A549 (cell line): ENCODE data around the gene SGCA. TPM values are rescaled to one million over a fixed set of nuclear protein-coding genes. Genes with fewer than 3 reads are reported as not detected.

Source experiments
- ATAC-seq, 2 experiments: fragments of 200-7000 bp in 1 of 2; fragments of >200 bp in 1 of 2; cut with Nextera tagmentation in 1 of 2; cut with Tn5 transposase in 1 of 2; 3 replicates each; pipeline versions ENCODE4 v1.8.0 to v1.9.1; 2018 to 2020; ENCODE audit warnings: mild to moderate bottlenecking in 1 of 2, moderate library complexity in 1 of 2
- CTCF ChIA-PET: fragments of 300-600 bp; sonication (Branson Sonifier 250); formaldehyde crosslinking; extraction: SDS; loops from one replicate; lab custom pipeline; 2021; ENCODE audit warnings: antibody characterized with exemption, inconsistent platforms; lab: Yijun Ruan, JAX
- POLR2A ChIA-PET: fragments of 350-600 bp; formaldehyde crosslinking; extraction: SDS; loops from one replicate; lab custom pipeline; 2021; ENCODE audit warnings: antibody characterized with exemption, inconsistent platforms; lab: Yijun Ruan, JAX
- DNase-seq, 2 experiments: peaks; one replicate each; pipeline versions ENCODE4 v3.0.0 to v3.0.0-alpha.2; 2011 to 2016; ENCODE audit warnings: low read depth in 1 of 2, low spot score in 1 of 2
- FAIRE-seq: peaks from 2 replicates; lab custom pipeline; 2011; peaks lifted over from hg19 to GRCh38; lab: Jason Lieb, UNC
- H3K27ac ChIP-seq, 2 experiments: fragments of >200 bp; sonication (Bioruptor Twin); formaldehyde crosslinking; 3 replicates each; pipeline ENCODE4 v1.5.1; 2016 to 2017
- H3K4me1 ChIP-seq: fragments of >200 bp; sonication (Bioruptor Twin); formaldehyde crosslinking; 3 replicates; pipeline ENCODE4 v1.6.1; 2016
- H3K4me2 ChIP-seq: fragments of >200 bp; sonication (Bioruptor Twin); formaldehyde crosslinking; 3 replicates; pipeline ENCODE4 v1.6.1; 2016
- H3K4me3 ChIP-seq: fragments of >200 bp; sonication (Bioruptor Twin); formaldehyde crosslinking; 3 replicates; pipeline ENCODE4 v1.5.1; 2016
- H3K9me3 ChIP-seq: fragments of >200 bp; sonication (Bioruptor Twin); formaldehyde crosslinking; 3 replicates; pipeline ENCODE4 v1.6.1; 2016
- BHLHE40 ChIP-seq: IDR thresholded peaks from 2 replicates; pipeline ENCODE4 v1.6.1; 2012; ENCODE audit warnings: low read depth, low read length, inconsistent platforms
- CBX8 ChIP-seq: fragments of 200-600 bp; sonication (generic); IDR thresholded peaks from 2 replicates; pipeline ENCODE4 v1.6.1; 2016
- CHD2 ChIP-seq: fragments of 150-350 bp; IDR thresholded peaks from 2 replicates; pipeline ENCODE4 v1.6.1; 2014; ENCODE audit warnings: low read length; ENCODE audit not compliant: partially characterized antibody
- EHF ChIP-seq: fragments of 250-450 bp; sonication (Bioruptor Pico); IDR thresholded peaks from 2 replicates; pipeline ENCODE4 v1.5.0; 2020; ENCODE audit warnings: mild to moderate bottlenecking
- EP300 ChIP-seq, 2 experiments: fragments of >200 bp; sonication (Bioruptor Twin); formaldehyde crosslinking; IDR thresholded peaks; 2 replicates in 1 of 2; 3 replicates in 1 of 2; pipeline ENCODE4 v1.6.1; 2016 to 2017
- FOSB ChIP-seq: fragments of 250-450 bp; sonication (Bioruptor Pico); IDR thresholded peaks from 2 replicates; pipeline ENCODE4 v1.5.0; 2020; ENCODE audit warnings: mild to moderate bottlenecking, moderate library complexity
- FOSL2 ChIP-seq, 2 experiments: fragments of 450-650 bp in 1 of 2; fragments of >200 bp in 1 of 2; sonication (Bioruptor Twin) in 1 of 2; formaldehyde crosslinking; IDR thresholded peaks; 2 replicates each; pipeline versions ENCODE4 v1.5.0 to v1.6.1; 2016 to 2020; ENCODE audit warnings: mild to moderate bottlenecking in 1 of 2, moderate library complexity in 1 of 2
- GATA3 ChIP-seq: IDR thresholded peaks from 2 replicates; pipeline ENCODE4 v1.6.1; 2012; ENCODE audit warnings: borderline replicate concordance
- HDAC2 ChIP-seq: fragments of 200-600 bp; sonication (generic); IDR thresholded peaks from 2 replicates; pipeline ENCODE4 v1.6.1; 2016
- HEYL ChIP-seq: fragments of 250-450 bp; sonication (Bioruptor Pico); IDR thresholded peaks from 2 replicates; pipeline ENCODE4 v1.8.0; 2021; ENCODE audit warnings: mild to moderate bottlenecking, moderate library complexity
- HOXA7 ChIP-seq: fragments of 250-450 bp; sonication (Bioruptor Pico); IDR thresholded peaks from 2 replicates; pipeline ENCODE4 v1.5.0; 2020; ENCODE audit warnings: mild to moderate bottlenecking, moderate library complexity
- JUN ChIP-seq, 2 experiments: fragments of >200 bp; sonication (Bioruptor Twin); formaldehyde crosslinking; IDR thresholded peaks; 2 replicates in 1 of 2; 3 replicates in 1 of 2; pipeline ENCODE4 v1.6.1; 2016 to 2017
- MAX ChIP-seq: IDR thresholded peaks from 2 replicates; pipeline ENCODE4 v1.6.1; 2012
- NFE2L2 ChIP-seq: fragments of 150-350 bp; conservative IDR thresholded peaks from 2 replicates; pipeline ENCODE4 v1.6.1; 2014; ENCODE audit warnings: low read length
- NR3C1 ChIP-seq: fragments of >200 bp; sonication (Bioruptor Twin); formaldehyde crosslinking; IDR thresholded peaks from 3 replicates; pipeline ENCODE4 v1.6.1; 2017
- POLR2AphosphoS2 ChIP-seq: conservative IDR thresholded peaks from 2 replicates; pipeline ENCODE4 v1.6.1; 2012; ENCODE audit warnings: low read length, improper control_type of control experiment, inconsistent platforms
- RAD21 ChIP-seq, 2 experiments: fragments of >200 bp in 1 of 2; sonication (Bioruptor Twin) in 1 of 2; formaldehyde crosslinking in 1 of 2; IDR thresholded peaks in 1 of 2; conservative IDR thresholded peaks in 1 of 2; 2 replicates in 1 of 2; 3 replicates in 1 of 2; pipeline ENCODE4 v1.6.1; 2012 to 2018; ENCODE audit warnings: inconsistent platforms in 1 of 2
- RFX5 ChIP-seq: fragments of 450-650 bp; IDR thresholded peaks from 2 replicates; pipeline ENCODE4 v1.7.1; 2014; ENCODE audit warnings: antibody characterized with exemption, mild to moderate bottlenecking, moderate library complexity
- SREBF2 ChIP-seq: fragments of 450-650 bp; IDR thresholded peaks from 2 replicates; pipeline ENCODE4 v1.6.1; 2014; ENCODE audit warnings: mild to moderate bottlenecking, moderate library complexity
- TP53 ChIP-seq: fragments of 250-450 bp; sonication (Bioruptor Pico); IDR thresholded peaks from 2 replicates; pipeline ENCODE4 v1.5.0; 2021; ENCODE audit warnings: mild to moderate bottlenecking, moderate library complexity
- WGBS: methylation state at CpG from one replicate; pipeline ENCODE4 v1.1.6; 2017; ENCODE audit errors: missing lambda C conversion rate; 5-methylcytosine and 5-hydroxymethylcytosine counted together
- polyA plus RNA-seq, 4 experiments: library from polyadenylated mRNA; depleted of rRNA in 3 of 4; stranded (reverse); fragments of >200 nt; fragmentation: RNase III in 1 of 4; extraction: RNeasy Plus Mini Kit Qiagen cat#74134 plus additional on column Dnase treatment in 1 of 4; gene quantifications; 2 replicates in 3 of 4; 3 replicates in 1 of 4; pipeline ENCODE4 v1.2.3, GENCODE V29; 2011 to 2017
- TF ChIP-seq, protein P1 (sequence below): fragments of >200 bp; sonication (Bioruptor Twin); formaldehyde crosslinking; IDR thresholded peaks from 2 replicates; pipeline ENCODE4 v1.6.1; 2016
- TF ChIP-seq, protein P2 (sequence below): fragments of >200 bp; sonication (Bioruptor Twin); formaldehyde crosslinking; IDR thresholded peaks from 3 replicates; pipeline ENCODE4 v1.5.1; 2016
- TF ChIP-seq, protein P3 (sequence below): fragments of 200-600 bp; sonication (generic); IDR thresholded peaks from 2 replicates; pipeline ENCODE4 v1.6.1; 2016; ENCODE audit warnings: antibody characterized with exemption, mild to moderate bottlenecking, moderate library complexity

Gene SGCA
- polyA plus RNA-seq, 2 of the 4 experiments (the other 2 are of a cell fraction) = 0.44 to 3.4 TPM

DNA sequence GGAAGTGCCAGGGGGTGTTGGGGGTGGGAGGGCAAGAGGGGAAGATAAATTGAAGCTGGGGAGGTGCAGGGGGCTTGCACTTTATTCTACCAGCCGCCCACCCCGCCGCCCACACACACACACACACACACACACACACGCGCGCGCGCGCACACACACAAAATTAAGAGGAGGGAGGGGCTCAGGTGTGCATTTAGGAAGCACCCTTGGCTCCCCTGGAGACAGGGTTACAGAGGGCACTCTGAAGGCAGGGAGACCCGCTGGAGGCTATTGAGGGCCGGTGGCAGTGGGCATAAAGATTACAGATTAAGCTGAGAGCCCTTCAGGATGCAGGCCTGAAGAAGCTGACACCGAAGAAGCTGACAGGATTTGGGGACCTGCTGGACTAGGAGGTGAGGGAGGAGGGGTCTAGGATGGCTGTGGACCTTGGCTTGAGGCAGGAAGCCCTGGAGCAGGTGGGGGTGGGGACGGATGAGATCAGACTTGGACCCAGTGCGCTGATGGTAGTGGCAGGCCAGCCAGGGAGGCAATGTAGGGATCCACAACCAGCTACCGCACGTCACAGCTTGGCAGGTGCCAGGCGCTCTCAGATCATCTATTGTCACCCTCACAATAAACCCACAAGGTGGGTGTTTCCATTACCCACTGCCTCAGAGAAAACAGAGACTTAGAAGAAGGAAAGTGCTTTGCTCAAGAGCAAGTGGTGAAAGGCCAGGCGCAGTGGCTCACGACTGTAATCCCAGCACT, 35.1 kb upstream of the SGCA start:
- DNase-seq (peak in 1 of 2 experiments; percentile 36), FAIRE-seq (no peak)
- Histone ChIP-seq H3K27ac (no peak overlapping the region), H3K4me1 (peaks cover 55% of the 10 kb centered on the region), H3K4me3 (no peak overlapping the region; the same call in 2 of the 3 replicates), H3K4me2 (peak overlapping the region; percentile 100)
- 87% methylated on average over 19 of the region's 19 CpGs for WGBS
- POLR2A ChIA-PET = no interaction called here
- CTCF ChIA-PET = interaction anchor here (0.6 to 60.2 kb wide), 11 partner anchors 9 to 635 kb away, joined by 3 to 1356 read pairs (median 6); partner anchors contain the start of gene PDK2
- 0 out of 5 replicates have a peak, but pooled peaks of 1 of the 2 experiments have one; percentile 30 for TF ChIP-seq JUN (IDR thresholded peaks at IDR 0.05)
- TF ChIP-seq, protein P1, sequence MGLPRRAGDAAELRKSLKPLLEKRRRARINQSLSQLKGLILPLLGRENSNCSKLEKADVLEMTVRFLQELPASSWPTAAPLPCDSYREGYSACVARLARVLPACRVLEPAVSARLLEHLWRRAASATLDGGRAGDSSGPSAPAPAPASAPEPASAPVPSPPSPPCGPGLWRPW = no peak
- TF ChIP-seq, protein P2, sequence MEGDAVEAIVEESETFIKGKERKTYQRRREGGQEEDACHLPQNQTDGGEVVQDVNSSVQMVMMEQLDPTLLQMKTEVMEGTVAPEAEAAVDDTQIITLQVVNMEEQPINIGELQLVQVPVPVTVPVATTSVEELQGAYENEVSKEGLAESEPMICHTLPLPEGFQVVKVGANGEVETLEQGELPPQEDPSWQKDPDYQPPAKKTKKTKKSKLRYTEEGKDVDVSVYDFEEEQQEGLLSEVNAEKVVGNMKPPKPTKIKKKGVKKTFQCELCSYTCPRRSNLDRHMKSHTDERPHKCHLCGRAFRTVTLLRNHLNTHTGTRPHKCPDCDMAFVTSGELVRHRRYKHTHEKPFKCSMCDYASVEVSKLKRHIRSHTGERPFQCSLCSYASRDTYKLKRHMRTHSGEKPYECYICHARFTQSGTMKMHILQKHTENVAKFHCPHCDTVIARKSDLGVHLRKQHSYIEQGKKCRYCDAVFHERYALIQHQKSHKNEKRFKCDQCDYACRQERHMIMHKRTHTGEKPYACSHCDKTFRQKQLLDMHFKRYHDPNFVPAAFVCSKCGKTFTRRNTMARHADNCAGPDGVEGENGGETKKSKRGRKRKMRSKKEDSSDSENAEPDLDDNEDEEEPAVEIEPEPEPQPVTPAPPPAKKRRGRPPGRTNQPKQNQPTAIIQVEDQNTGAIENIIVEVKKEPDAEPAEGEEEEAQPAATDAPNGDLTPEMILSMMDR = no peak
- no peak for TF ChIP-seq MAX
- no peak for TF ChIP-seq RAD21 (conservative IDR thresholded peaks at IDR 0.05 in 1 of 2, IDR thresholded peaks at IDR 0.05 in 1 of 2)
- TF ChIP-seq GATA3 = no peak
- TF ChIP-seq, all 56 proteins: peak for 1
- ATAC-seq = peak in 1 of 2 experiments; percentile 6; a peak in 3 of 6 replicates
- no peaks in the 10 kb centered on the region for H3K9me3 ChIP-seq

GRCh38 chr17:50132104-50132794, 33.6 kb upstream of the SGCA start:
- Histone ChIP-seq H3K27ac (peak overlapping the region; percentile 32 to 66; a peak in 3 of 6 replicates), H3K4me3 (no peak overlapping the region), H3K4me1 (peaks cover 61% of the 10 kb centered on the region), H3K4me2 (peak overlapping the region; percentile 54; the same call in 2 of the 3 replicates), H3K9me3 (no peaks in the 10 kb centered on the region)
- DNase-seq (no peak), FAIRE-seq (no peak), ATAC-seq (peak in 1 of 2 experiments; percentile 5; a peak in 2 of 6 replicates)
- WGBS = 81% methylated on average over 6 of the region's 6 CpGs
- TF ChIP-seq FOSL2 (IDR thresholded peaks at IDR 0.05) (no peak), FOSL2 (CRISPR knock-in tag; IDR thresholded peaks at IDR 0.05) (no peak), MAX (no peak), NFE2L2 (no peak), TP53 (no peak), CBX8 (no peak), RAD21 (conservative IDR thresholded peaks at IDR 0.05 in 1 of 2, IDR thresholded peaks at IDR 0.05 in 1 of 2) (no peak), EP300 (IDR thresholded peaks at IDR 0.05) (no peak), HOXA7 (no peak), NR3C1 (no peak), RFX5 (no peak), SREBF2 (no peak), EHF (CRISPR knock-in tag) (no peak), FOSB (no peak), BHLHE40 (no peak), POLR2AphosphoS2 (no peak), HDAC2 (no peak), HEYL (CRISPR knock-in tag) (no peak), CHD2 (no peak)
- TF ChIP-seq, protein P3, sequence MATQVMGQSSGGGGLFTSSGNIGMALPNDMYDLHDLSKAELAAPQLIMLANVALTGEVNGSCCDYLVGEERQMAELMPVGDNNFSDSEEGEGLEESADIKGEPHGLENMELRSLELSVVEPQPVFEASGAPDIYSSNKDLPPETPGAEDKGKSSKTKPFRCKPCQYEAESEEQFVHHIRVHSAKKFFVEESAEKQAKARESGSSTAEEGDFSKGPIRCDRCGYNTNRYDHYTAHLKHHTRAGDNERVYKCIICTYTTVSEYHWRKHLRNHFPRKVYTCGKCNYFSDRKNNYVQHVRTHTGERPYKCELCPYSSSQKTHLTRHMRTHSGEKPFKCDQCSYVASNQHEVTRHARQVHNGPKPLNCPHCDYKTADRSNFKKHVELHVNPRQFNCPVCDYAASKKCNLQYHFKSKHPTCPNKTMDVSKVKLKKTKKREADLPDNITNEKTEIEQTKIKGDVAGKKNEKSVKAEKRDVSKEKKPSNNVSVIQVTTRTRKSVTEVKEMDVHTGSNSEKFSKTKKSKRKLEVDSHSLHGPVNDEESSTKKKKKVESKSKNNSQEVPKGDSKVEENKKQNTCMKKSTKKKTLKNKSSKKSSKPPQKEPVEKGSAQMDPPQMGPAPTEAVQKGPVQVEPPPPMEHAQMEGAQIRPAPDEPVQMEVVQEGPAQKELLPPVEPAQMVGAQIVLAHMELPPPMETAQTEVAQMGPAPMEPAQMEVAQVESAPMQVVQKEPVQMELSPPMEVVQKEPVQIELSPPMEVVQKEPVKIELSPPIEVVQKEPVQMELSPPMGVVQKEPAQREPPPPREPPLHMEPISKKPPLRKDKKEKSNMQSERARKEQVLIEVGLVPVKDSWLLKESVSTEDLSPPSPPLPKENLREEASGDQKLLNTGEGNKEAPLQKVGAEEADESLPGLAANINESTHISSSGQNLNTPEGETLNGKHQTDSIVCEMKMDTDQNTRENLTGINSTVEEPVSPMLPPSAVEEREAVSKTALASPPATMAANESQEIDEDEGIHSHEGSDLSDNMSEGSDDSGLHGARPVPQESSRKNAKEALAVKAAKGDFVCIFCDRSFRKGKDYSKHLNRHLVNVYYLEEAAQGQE = no peak
- TF ChIP-seq, protein P1 = no peak
- POLR2A ChIA-PET = interaction anchor here (0.6 kb wide), 1 partner anchor 20 kb away, joined by 3 read pairs; no protein-coding TSS in a partner anchor
- CTCF ChIA-PET = interaction anchor here (0.9 to 60.2 kb wide), 8 partner anchors 8 to 70 kb away, joined by 3 to 1356 read pairs (median 8); partner anchors contain the start of genes COL1A1 and PDK2
